IMR-90 (cell line): Measurements from ENCODE around the gene DNAJB7. TPM values are rescaled to one million over a fixed set of nuclear protein-coding genes. Genes with fewer than 3 reads are reported as not detected.
"Not testable (repeated sequence)": the region's sequence is repeated elsewhere in the genome, so short reads cannot be mapped to it uniquely, and the experiment has no call there.

Experiments
- ATAC-seq: fragments of 200-7000 bp; cut with Tn5 transposase; 2 replicates; pipeline ENCODE4 v1.9.1; 2020; ENCODE audit warnings: low read depth, mild to moderate bottlenecking, moderate library complexity
- BruUV-seq: library from RNA; stranded (reverse); fragments of 400-500 nt; replicated peaks from 2 replicates; lab custom pipeline; 2021; lab: Mats Ljungman, UMichigan
- CTCF ChIA-PET: fragments of 300-600 bp; formaldehyde crosslinking; extraction: SDS; loops from one replicate; lab custom pipeline; 2021; ENCODE audit warnings: antibody characterized with exemption; lab: Yijun Ruan, JAX
- POLR2A ChIA-PET: fragments of 300-600 bp; sonication (Branson Sonifier 250); formaldehyde crosslinking; loops from one replicate; lab custom pipeline; 2022; ENCODE audit warnings: antibody characterized with exemption; ENCODE audit not compliant: unreplicated experiment; lab: Charles Lee
- DNase-seq: peaks from one replicate; pipeline ENCODE4 v3.0.0; 2013
- H2AFZ ChIP-seq: replicated peaks from 2 replicates; pipeline ENCODE3; 2013; ENCODE audit warnings: low read length, mild to moderate bottlenecking; ENCODE audit not compliant: poor library complexity
- H2AK5ac ChIP-seq: 2 replicates; pipeline ENCODE4 v1.6.1; 2013; ENCODE audit warnings: low read depth, low read length, inconsistent platforms
- H2AK9ac ChIP-seq: replicated peaks from 2 replicates; pipeline ENCODE3; 2013; ENCODE audit warnings: mild to moderate bottlenecking, low read depth, low read length, moderate library complexity; ENCODE audit not compliant: poor library complexity
- H2BK120ac ChIP-seq: 2 replicates; pipeline ENCODE4 v1.6.1; 2013; ENCODE audit warnings: low read depth, low read length, inconsistent platforms
- H2BK15ac ChIP-seq: 3 replicates; pipeline ENCODE4 v1.6.1; 2013; ENCODE audit warnings: low read depth, low read length, inconsistent platforms
- H2BK20ac ChIP-seq: 2 replicates; pipeline ENCODE4 v1.6.1; 2013; ENCODE audit warnings: low read depth, mild to moderate bottlenecking, inconsistent platforms, low read length, moderate library complexity
- H2BK5ac ChIP-seq: 2 replicates; pipeline ENCODE4 v1.6.1; 2013; ENCODE audit warnings: mild to moderate bottlenecking, low read depth, low read length, inconsistent platforms; ENCODE audit not compliant: poor library complexity, severe bottlenecking
- H3K14ac ChIP-seq: replicated peaks from 2 replicates; pipeline ENCODE4 v1.6.1; 2013; ENCODE audit warnings: low read depth, low read length, inconsistent platforms
- H3K18ac ChIP-seq: 2 replicates; pipeline ENCODE4 v1.6.1; 2013; ENCODE audit warnings: low read depth, low read length, control low read depth
- H3K23ac ChIP-seq: 2 replicates; pipeline ENCODE4 v1.6.1; 2013; ENCODE audit warnings: low read depth, low read length, inconsistent platforms
- H3K27ac ChIP-seq: 2 replicates; pipeline ENCODE4 v1.5.1; 2013; ENCODE audit warnings: mild to moderate bottlenecking, control low read depth, low read length; ENCODE audit not compliant: insufficient read depth
- H3K27me3 ChIP-seq: 2 replicates; pipeline ENCODE4 v1.6.1; 2013; ENCODE audit warnings: low read length; ENCODE audit not compliant: control insufficient read depth, insufficient read depth
- H3K36me3 ChIP-seq: 2 replicates; pipeline ENCODE4 v1.6.1; 2013; ENCODE audit warnings: low read length, mixed read lengths; ENCODE audit not compliant: control insufficient read depth, insufficient read depth
- H3K4ac ChIP-seq: 2 replicates; pipeline ENCODE4 v1.6.1; 2013; ENCODE audit warnings: low read depth, low read length, inconsistent platforms
- H3K4me1 ChIP-seq: 2 replicates; pipeline ENCODE4 v1.6.1; 2013; ENCODE audit warnings: low read length, mixed read lengths; ENCODE audit not compliant: control insufficient read depth, insufficient read depth
- H3K4me2 ChIP-seq: 2 replicates; pipeline ENCODE4 v1.6.1; 2013; ENCODE audit warnings: low read depth, mild to moderate bottlenecking, control low read depth, low read length, moderate library complexity
- H3K4me3 ChIP-seq: 2 replicates; pipeline ENCODE4 v1.5.1; 2013; ENCODE audit warnings: low read depth, mild to moderate bottlenecking, control low read depth, low read length, moderate library complexity; ENCODE audit not compliant: insufficient read depth
- H3K56ac ChIP-seq: 2 replicates; pipeline ENCODE4 v1.6.1; 2013; ENCODE audit warnings: low read length, inconsistent platforms; ENCODE audit not compliant: insufficient read depth; ENCODE audit errors: extremely low read depth
- H3K79me1 ChIP-seq, 2 experiments: 2 replicates each; pipeline ENCODE4 v1.6.1; 2013; ENCODE audit warnings: low read length in 2 of 2, inconsistent platforms in 1 of 2, low read depth in 1 of 2
- H3K9ac ChIP-seq: 2 replicates; pipeline ENCODE4 v1.6.1; 2013; ENCODE audit warnings: low read depth, low read length, control low read depth
- H3K9me1 ChIP-seq: 2 replicates; pipeline ENCODE4 v1.6.1; 2013; ENCODE audit warnings: low read length, inconsistent platforms; ENCODE audit not compliant: insufficient read depth
- H3K9me3 ChIP-seq: 2 replicates; pipeline ENCODE4 v1.6.1; 2013; ENCODE audit warnings: low read length; ENCODE audit not compliant: control insufficient read depth, insufficient read depth
- H4K20me1 ChIP-seq: 2 replicates; pipeline ENCODE4 v1.6.1; 2013; ENCODE audit warnings: low read length, inconsistent platforms; ENCODE audit not compliant: insufficient read depth
- H4K5ac ChIP-seq: 2 replicates; pipeline ENCODE4 v1.6.1; 2013; ENCODE audit warnings: mild to moderate bottlenecking, low read depth, low read length, control low read depth
- H4K8ac ChIP-seq, 2 experiments: 2 replicates each; pipeline ENCODE4 v1.6.1; 2013; ENCODE audit warnings: low read depth in 2 of 2, low read length in 2 of 2, control low read depth in 1 of 2, inconsistent platforms in 1 of 2
- H4K91ac ChIP-seq: 2 replicates; pipeline ENCODE4 v1.6.1; 2013; ENCODE audit warnings: low read depth, low read length, inconsistent platforms; ENCODE audit not compliant: insufficient read depth
- CEBPB ChIP-seq: IDR thresholded peaks from 2 replicates; pipeline ENCODE4 v1.6.1; 2012; ENCODE audit warnings: low read depth, low read length, improper control_type of control experiment
- RFX5 ChIP-seq: IDR thresholded peaks from 2 replicates; pipeline ENCODE4 v1.8.0; 2012; ENCODE audit warnings: low read depth, mild to moderate bottlenecking, low read length, moderate library complexity
- WGBS, 2 experiments: methylation state at CpG; one replicate each; pipeline versions ENCODE4 v1.1.5 to v1.1.7; 2013; ENCODE audit warnings: missing lambda C conversion rate in 2 of 2; ENCODE audit not compliant: insufficient read length in 1 of 2; ENCODE audit errors: extremely low coverage in 2 of 2; 5-methylcytosine and 5-hydroxymethylcytosine counted together
- dilution Hi-C: fragments of 300-500 bp; cut with HindIII; formaldehyde crosslinking; loops from one replicate; pipeline ENCODE4 v1.14.3; 2018; ENCODE audit warnings: low sequenced_read_pairs; ENCODE audit not compliant: unreplicated experiment
- in situ Hi-C: fragments of 300-500 bp; cut with MboI; formaldehyde crosslinking; loops from 3 replicates; pipeline ENCODE4 v1.14.3; 2019; ENCODE audit warnings: low sequenced_read_pairs, inconsistent platforms, mixed read lengths
- intact Hi-C: fragments of 100-400 bp; cut with micrococcal nuclease; formaldehyde crosslinking; loops from 2 replicates; pipeline ENCODE4 v1.10.0; 2022
- polyA plus RNA-seq, 3 experiments: library from polyadenylated mRNA; depleted of rRNA; stranded (reverse); fragments of >200 nt; gene quantifications; 2 replicates each; pipeline ENCODE4 v1.2.3, GENCODE V29; 2012; ENCODE audit warnings: low replicate concordance in 1 of 3
- total RNA-seq: library from RNA; depleted of rRNA; stranded (reverse); fragments of >200 nt; gene quantifications from 2 replicates; pipeline ENCODE4 v1.2.3, GENCODE V29; 2012

Gene DNAJB7
- total and polyA plus RNA-seq, 2 of the 4 experiments (the other 2 are of a cell fraction), result not detected

GRCh38 chr22:40853333-40853732 lies 8.6 kb downstream of the DNAJB7 start:
- WGBS, 2 experiments, result no CpG with 5 or more reads among the region's 1 CpG
- Histone ChIP-seq H3K9me1 (0 out of 2 replicates have a peak, but pooled peaks cover 3% of the 10 kb centered on the region), H2AK5ac (no peak overlapping the region), H2BK20ac (no peak overlapping the region), H3K56ac (no peak overlapping the region), H4K20me1 (peaks cover 50% of the 10 kb centered on the region), H3K14ac (no peak overlapping the region), H3K4me3 (no peak overlapping the region), H2AFZ (no peak overlapping the region), H4K91ac (no peak overlapping the region), H3K23ac (no peak overlapping the region), H3K9ac (no peak overlapping the region), H3K9me3 (no peaks in the 10 kb centered on the region), H4K8ac (no peak overlapping the region), H3K4ac (no peak overlapping the region), H2AK9ac (no peak overlapping the region), H3K18ac (no peak overlapping the region), H2BK120ac (no peak overlapping the region), H3K4me1 (peaks cover 9% of the 10 kb centered on the region), H3K36me3 (peaks cover 11% of the 10 kb centered on the region), H4K5ac (no peak overlapping the region), H2BK15ac (no peak overlapping the region), H3K79me1 (peaks cover 7 to 33% of the 10 kb centered on the region in 2 experiments), H3K4me2 (no peak overlapping the region), H3K27me3 (no peaks in the 10 kb centered on the region), H3K27ac (no peak overlapping the region), H2BK5ac (no peak overlapping the region)
- TF ChIP-seq CEBPB (0 out of 2 replicates have a peak, but pooled peaks have one; percentile 13), RFX5 (no peak)
- in situ Hi-C loops, result no loop called here
- intact Hi-C loops, result no loop called here
- DNase-seq, result no peak
- ChIA-PET POLR2A (no interaction called here), CTCF (no interaction called here)
- dilution Hi-C loops, result no loop called here
- BruUV-seq, result no TSS peak
- ATAC-seq, result no peak

GRCh38 chr22:40845816-40846215 lies 16.1 kb downstream of the DNAJB7 start:
- H3K4me2 ChIP-seq, H3K9me3 ChIP-seq, H3K56ac ChIP-seq, H3K4ac ChIP-seq, H2BK20ac ChIP-seq, H3K27me3 ChIP-seq, H4K5ac ChIP-seq, H4K91ac ChIP-seq, DNase-seq, H3K4me3 ChIP-seq, H2BK15ac ChIP-seq, H2AK5ac ChIP-seq, CTCF ChIA-PET, H2AFZ ChIP-seq, BruUV-seq, H3K23ac ChIP-seq, H3K9me1 ChIP-seq, dilution Hi-C loops, H4K8ac ChIP-seq, H2BK120ac ChIP-seq, H3K14ac ChIP-seq, H3K27ac ChIP-seq, H3K9ac ChIP-seq, H2AK9ac ChIP-seq, H3K18ac ChIP-seq, H3K4me1 ChIP-seq, ATAC-seq, POLR2A ChIA-PET, H2BK5ac ChIP-seq, in situ Hi-C loops: not testable (repeated sequence)
- 90% methylated on average over 2 of the region's 11 CpGs; no CpG with 5 or more reads in 1 of the 2 experiments for WGBS, 2 experiments
- intact Hi-C loops, result loop anchor here (10.0 kb wide), 2 partner anchors 49 to 299 kb away; no protein-coding TSS in a partner anchor
- peaks cover 24% of the 10 kb centered on the region; the same call in 1 of the 2 replicates for H4K20me1 ChIP-seq
- H3K79me1 ChIP-seq, result peaks cover 28 to 41% of the 10 kb centered on the region in 2 experiments
- peaks cover 49% of the 10 kb centered on the region for H3K36me3 ChIP-seq
